ENCODE measurements around the gene RNU6-1. TPM values are rescaled to one million over a fixed set of nuclear protein-coding genes. Genes with fewer than 3 reads are reported as not detected.

RNU6-1 gene
- total RNA-seq, 1 donor from 2014 or later: not detected

GRCh38 chr15:67820122-67820991 lies 19.5 kb downstream of the RNU6-1 start:
- Mint-ChIP-seq H3K27ac (no peak overlapping the region), H3K4me3 (peak overlapping the region; percentile 30), H3K36me3 (no peaks in the 10 kb centered on the region), H3K4me1 (peaks cover 18% of the 10 kb centered on the region), H3K27me3 (ENCODE audit: insufficient read depth, low read depth) (peaks cover 72% of the 10 kb centered on the region), H3K9me3 (peaks cover 19% of the 10 kb centered on the region)
- no peaks in the 10 kb centered on the region for H3K79me2 ChIP-seq (ENCODE audit: low read depth)
- H3K9me3 ChIP-seq (ENCODE audit: low read depth): peaks cover 5% of the 10 kb centered on the region
- H2AFZ ChIP-seq (replicated peaks): no peak overlapping the region
- H3K4me2 ChIP-seq: peak overlapping the region; percentile 42
- peaks cover 90% of the 10 kb centered on the region for H3K27me3 ChIP-seq
- DNase-seq (ENCODE audit: low spot score): no peak
- no peak overlapping the region for H3K4me3 ChIP-seq
- H3K9ac ChIP-seq: no peak overlapping the region
- TF ChIP-seq EZH2phosphoT487 (IDR thresholded peaks at IDR 0.05): no peak
- peak; percentile 38 for TF ChIP-seq EZH2 (IDR thresholded peaks at IDR 0.05)
- no peak overlapping the region for H3K27ac ChIP-seq
- peaks cover 35% of the 10 kb centered on the region for H3K4me1 ChIP-seq
- peaks cover 54% of the 10 kb centered on the region for H4K20me1 ChIP-seq (ENCODE audit: low read depth)
- H3F3A ChIP-seq (ENCODE audit: low read depth): peaks cover 23% of the 10 kb centered on the region
- H3K36me3 ChIP-seq: no peaks in the 10 kb centered on the region

- Mint-ChIP-seq H3K27me3 (ENCODE audit: insufficient read depth, low read depth) (peaks cover 66% of the 10 kb centered on the region), H3K4me1 (peaks cover 18% of the 10 kb centered on the region), H3K36me3 (no peaks in the 10 kb centered on the region), H3K9me3 (peaks cover 19% of the 10 kb centered on the region), H3K27ac (no peak overlapping the region), H3K4me3 (no peak overlapping the region)
- Histone ChIP-seq H4K20me1 (ENCODE audit: low read depth) (peaks cover 46% of the 10 kb centered on the region), H3K36me3 (no peaks in the 10 kb centered on the region), H3K79me2 (ENCODE audit: low read depth) (no peaks in the 10 kb centered on the region), H3K4me1 (peaks cover 30% of the 10 kb centered on the region), H3K4me2 (peak overlapping the region; percentile 42), H3K9me3 (ENCODE audit: low read depth) (peaks cover 5% of the 10 kb centered on the region), H3K4me3 (no peak overlapping the region), H3K27ac (no peak overlapping the region), H2AFZ (replicated peaks) (no peak overlapping the region), H3K9ac (no peak overlapping the region), H3F3A (ENCODE audit: low read depth) (peaks cover 19% of the 10 kb centered on the region), H3K27me3 (peaks cover 83% of the 10 kb centered on the region)
- TF ChIP-seq EZH2phosphoT487 (IDR thresholded peaks at IDR 0.05) (no peak), EZH2 (IDR thresholded peaks at IDR 0.05) (no peak), CTCF (IDR thresholded peaks at IDR 0.05) (no peak)
- no peak for DNase-seq (ENCODE audit: low spot score)
Measured at GRCh38 chr15:67819636-67820035, 20.2 kb downstream of the RNU6-1 start.

- Mint-ChIP-seq H3K36me3 (no peaks in the 10 kb centered on the region), H3K27me3 (ENCODE audit: insufficient read depth, low read depth) (peaks cover 56% of the 10 kb centered on the region), H3K27ac (no peak overlapping the region), H3K4me3 (no peak overlapping the region), H3K9me3 (peaks cover 19% of the 10 kb centered on the region), H3K4me1 (peaks cover 9% of the 10 kb centered on the region)
- Histone ChIP-seq H3K36me3 (no peaks in the 10 kb centered on the region), H3K4me2 (no peak overlapping the region), H3K79me2 (ENCODE audit: low read depth) (no peaks in the 10 kb centered on the region), H3F3A (ENCODE audit: low read depth) (peaks cover 12% of the 10 kb centered on the region), H3K9me3 (ENCODE audit: low read depth) (peaks cover 5% of the 10 kb centered on the region), H3K4me3 (no peak overlapping the region), H3K27ac (no peak overlapping the region), H3K9ac (no peak overlapping the region), H2AFZ (replicated peaks) (no peak overlapping the region), H3K4me1 (peaks cover 21% of the 10 kb centered on the region), H3K27me3 (peaks cover 72% of the 10 kb centered on the region), H4K20me1 (ENCODE audit: low read depth) (peaks cover 35% of the 10 kb centered on the region)
- no peak for TF ChIP-seq EZH2phosphoT487 (IDR thresholded peaks at IDR 0.05)
- TF ChIP-seq EZH2 (IDR thresholded peaks at IDR 0.05): no peak
- no peak for TF ChIP-seq CTCF (IDR thresholded peaks at IDR 0.05)
- DNase-seq (ENCODE audit: low spot score): no peak
Measured at GRCh38 chr15:67818464-67818863, 21.4 kb downstream of the RNU6-1 start.

GRCh38 chr15:67816668-67817067 lies 23.2 kb downstream of the RNU6-1 start:
- H3K4me2 ChIP-seq: no peak overlapping the region
- H3K9ac ChIP-seq: no peak overlapping the region
- H3K36me3 ChIP-seq: no peaks in the 10 kb centered on the region
- no peak overlapping the region for H2AFZ ChIP-seq (replicated peaks)
- TF ChIP-seq EZH2 (IDR thresholded peaks at IDR 0.05) (no peak), EZH2phosphoT487 (IDR thresholded peaks at IDR 0.05) (no peak), CTCF (IDR thresholded peaks at IDR 0.05) (no peak)
- no peaks in the 10 kb centered on the region for H3K36me3 Mint-ChIP-seq
- H3K4me3 Mint-ChIP-seq: no peak overlapping the region
- no peaks in the 10 kb centered on the region for H3K79me2 ChIP-seq (ENCODE audit: low read depth)
- peaks cover 14% of the 10 kb centered on the region for H3F3A ChIP-seq (ENCODE audit: low read depth)
- peaks cover 54% of the 10 kb centered on the region for H3K27me3 ChIP-seq
- H3K4me1 ChIP-seq: peaks cover 14% of the 10 kb centered on the region
- no peak overlapping the region for H3K27ac Mint-ChIP-seq
- H3K9me3 ChIP-seq (ENCODE audit: low read depth): peaks cover 5% of the 10 kb centered on the region
- H3K4me3 ChIP-seq: no peak overlapping the region
- H4K20me1 ChIP-seq (ENCODE audit: low read depth): peaks cover 21% of the 10 kb centered on the region
- no peak overlapping the region for H3K27ac ChIP-seq
- H3K4me1 Mint-ChIP-seq: peaks cover 22% of the 10 kb centered on the region
- H3K27me3 Mint-ChIP-seq (ENCODE audit: insufficient read depth, low read depth): peaks cover 49% of the 10 kb centered on the region
- peaks cover 17% of the 10 kb centered on the region for H3K9me3 Mint-ChIP-seq
- DNase-seq (ENCODE audit: low spot score): no peak
